HG03139 (cell line): ENCODE measurements around the gene UCN2.
"Not testable (repeated sequence)": the region's sequence is repeated elsewhere in the genome, so short reads cannot be mapped to it uniquely, and the experiment has no call there.

ENCODE experiments used
- ATAC-seq: cut with Tn5 transposase; IDR thresholded peaks from one replicate; pipeline ENCODE4 v1.9.1; 2021; ENCODE audit not compliant: unreplicated experiment

UCN2 gene

GRCh38 chr3:48564022-48564421, 441 bp upstream of the UCN2 start:
- ATAC-seq: no peak

DNA sequence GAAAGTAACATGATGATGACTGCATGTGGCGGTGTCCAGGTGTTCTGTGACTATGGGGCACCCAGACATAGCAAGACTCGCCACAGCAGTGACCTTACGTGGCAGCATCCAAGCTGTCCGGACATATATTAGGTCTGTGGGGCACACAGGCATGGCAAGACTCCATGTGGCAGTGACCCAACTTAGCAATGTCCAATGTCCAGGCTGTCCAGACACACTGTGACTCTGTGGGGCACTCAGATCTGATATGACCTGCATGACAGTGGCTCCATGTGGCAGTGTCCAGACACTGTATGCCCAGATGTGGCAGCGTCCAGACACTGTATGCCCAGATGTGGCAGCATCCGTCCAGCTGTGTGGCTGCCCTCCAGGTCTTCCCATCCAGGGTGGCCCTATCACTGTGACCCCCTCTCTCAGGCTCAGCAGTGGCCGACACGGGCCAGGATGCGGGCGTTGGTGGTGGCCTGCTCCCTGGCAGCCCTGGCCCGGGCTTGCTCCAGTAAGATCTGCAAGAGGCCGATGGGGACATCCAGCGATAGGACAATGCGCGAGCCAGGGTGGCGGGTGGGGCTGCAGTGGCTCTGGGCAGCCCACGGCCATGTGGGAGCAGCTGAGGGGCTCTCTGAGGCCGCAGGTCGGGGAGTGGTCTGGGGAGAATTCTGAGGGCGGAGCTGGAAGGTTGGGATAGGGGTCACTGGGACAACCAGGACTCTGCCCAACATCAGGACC, 1.1 kb downstream of the UCN2 start:
- ATAC-seq: no peak

- no peak for ATAC-seq
Observed at GRCh38 chr3:48561045-48561736, 2.4 kb downstream of the UCN2 start.

DNA sequence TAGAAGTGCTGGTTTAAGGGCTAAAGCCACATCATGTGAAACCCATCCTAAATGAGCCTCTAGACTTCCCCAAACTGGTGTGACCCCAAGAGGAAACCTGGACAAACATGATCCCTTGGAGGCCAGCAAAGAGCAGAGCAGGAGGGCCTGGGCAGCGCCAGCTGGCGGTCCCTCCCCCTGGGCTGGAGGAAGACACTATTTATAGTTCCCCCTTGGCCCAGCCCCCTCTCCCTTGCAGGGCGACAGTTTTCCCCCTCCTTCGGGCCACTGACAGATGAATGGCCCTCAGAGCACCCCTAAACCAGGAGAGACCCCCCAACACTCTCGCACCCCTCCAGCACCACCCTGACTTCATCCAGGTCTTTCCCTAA, 2.9 kb downstream of the UCN2 start:
- no peak for ATAC-seq

- no peak for ATAC-seq
Observed at GRCh38 chr3:48558493-48559134, 5.0 kb downstream of the UCN2 start.

DNA sequence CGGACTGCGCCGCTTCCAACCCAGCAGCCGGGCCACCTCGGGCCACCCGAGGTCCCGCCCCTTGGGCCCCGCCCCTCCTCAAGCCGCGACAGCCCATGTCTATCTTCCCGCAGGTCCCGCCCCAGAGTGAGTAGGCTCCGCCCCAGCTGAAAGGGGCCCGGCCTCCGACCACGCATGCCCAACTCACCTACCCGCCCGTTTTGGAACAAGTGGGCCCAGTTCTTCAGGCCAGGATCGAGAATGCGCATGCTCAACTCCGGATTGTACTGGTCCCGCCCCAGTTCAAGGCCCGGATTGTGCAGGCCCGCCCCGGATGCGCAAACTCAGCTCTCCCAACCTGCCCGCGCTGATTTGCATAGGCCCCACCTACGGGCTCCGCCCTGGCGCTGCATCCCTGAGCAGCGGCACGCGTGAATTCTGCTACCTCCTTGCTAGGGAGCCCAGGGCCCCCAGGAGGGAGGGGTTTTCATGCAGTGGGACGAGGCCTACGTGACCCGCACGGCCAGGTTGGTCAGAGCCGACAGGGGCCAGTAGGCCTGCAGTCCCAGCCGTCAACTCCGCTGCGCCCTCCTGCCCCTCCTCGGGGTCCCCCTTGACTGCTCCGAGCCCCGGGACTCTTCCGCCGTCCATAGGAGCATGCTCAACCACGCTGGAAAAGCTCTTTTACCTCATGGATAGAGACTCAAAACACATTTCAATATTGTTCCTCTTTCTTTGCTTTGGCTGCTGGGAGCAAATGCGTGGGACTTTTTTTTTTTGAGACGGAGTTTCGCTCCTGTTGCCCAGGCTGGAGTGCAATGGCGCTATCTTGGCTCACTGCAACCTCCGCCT, 6.6 kb downstream of the UCN2 start, which contains the start of gene PFKFB4:
Gene PFKFB4 (minus strand): TSS at position 8 of the 831 bp plus-strand sequence. CDS start 26 bp downstream, outside the sequence.
- peak; percentile 78 for ATAC-seq

DNA sequence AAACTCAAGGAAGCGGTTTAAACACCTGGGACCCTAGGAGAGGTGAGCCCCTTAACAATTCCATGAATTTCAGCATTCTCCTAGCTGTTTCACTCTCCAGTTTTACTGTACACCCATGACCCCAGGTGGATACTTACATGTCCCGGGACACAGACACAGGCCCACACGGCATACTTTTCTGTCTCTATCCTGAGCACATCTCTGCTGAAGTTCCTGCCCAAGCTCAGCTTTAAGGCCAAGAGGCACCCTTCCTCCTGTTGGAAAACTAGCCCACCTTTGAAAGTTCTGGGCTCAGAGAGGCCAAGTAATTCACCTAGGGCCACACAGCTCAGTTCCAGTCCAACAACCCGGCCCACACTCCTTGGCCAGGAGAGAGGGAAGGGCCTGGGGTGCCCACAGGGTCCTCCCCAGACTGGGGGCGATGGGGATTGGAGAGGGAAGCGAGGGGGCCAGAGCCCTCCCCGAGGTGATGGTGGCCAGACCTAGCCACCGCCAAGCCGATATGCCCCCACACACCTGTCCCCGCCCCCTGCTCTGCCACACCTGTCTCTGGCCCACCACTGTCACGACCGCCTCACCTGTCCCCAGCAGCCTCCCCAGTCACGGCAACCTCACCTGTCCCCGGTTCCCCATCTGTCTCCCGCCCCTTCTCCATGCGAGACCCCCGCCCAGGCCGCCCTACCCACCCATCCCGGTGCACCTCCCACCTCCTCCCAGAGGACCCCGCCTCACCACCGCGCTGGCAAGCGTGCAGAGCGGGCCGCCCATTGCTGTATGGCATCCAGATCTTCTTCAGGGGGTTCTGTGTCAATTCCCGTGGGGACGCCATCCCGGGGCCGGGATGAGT, 7.4 kb downstream of the UCN2 start:
- ATAC-seq: no peak

- no peak for ATAC-seq
Observed at GRCh38 chr3:48555231-48555948, 8.2 kb downstream of the UCN2 start.

- no peak for ATAC-seq
Observed at GRCh38 chr3:48553886-48554845, 9.4 kb downstream of the UCN2 start.

DNA sequence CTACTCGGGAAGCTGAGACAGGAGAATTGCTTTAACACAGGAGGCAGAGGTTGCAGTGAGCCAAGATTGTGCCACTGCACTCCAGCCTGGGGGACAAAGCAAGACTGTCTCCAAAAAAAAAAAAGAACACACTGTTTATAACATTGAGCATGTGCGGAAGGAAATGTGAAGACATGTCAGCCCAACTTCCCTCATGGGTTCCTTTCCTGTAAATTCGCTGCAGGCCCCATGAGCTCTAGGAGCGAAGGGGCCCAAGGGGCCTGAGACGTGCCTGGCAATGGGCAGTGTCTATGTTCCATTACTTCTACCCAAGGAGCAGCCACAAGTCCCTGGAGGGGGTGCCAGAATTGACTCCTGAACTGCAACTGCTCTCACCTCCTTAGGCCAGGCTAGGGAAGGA, 10.2 kb downstream of the UCN2 start:
- ATAC-seq: no peak

DNA sequence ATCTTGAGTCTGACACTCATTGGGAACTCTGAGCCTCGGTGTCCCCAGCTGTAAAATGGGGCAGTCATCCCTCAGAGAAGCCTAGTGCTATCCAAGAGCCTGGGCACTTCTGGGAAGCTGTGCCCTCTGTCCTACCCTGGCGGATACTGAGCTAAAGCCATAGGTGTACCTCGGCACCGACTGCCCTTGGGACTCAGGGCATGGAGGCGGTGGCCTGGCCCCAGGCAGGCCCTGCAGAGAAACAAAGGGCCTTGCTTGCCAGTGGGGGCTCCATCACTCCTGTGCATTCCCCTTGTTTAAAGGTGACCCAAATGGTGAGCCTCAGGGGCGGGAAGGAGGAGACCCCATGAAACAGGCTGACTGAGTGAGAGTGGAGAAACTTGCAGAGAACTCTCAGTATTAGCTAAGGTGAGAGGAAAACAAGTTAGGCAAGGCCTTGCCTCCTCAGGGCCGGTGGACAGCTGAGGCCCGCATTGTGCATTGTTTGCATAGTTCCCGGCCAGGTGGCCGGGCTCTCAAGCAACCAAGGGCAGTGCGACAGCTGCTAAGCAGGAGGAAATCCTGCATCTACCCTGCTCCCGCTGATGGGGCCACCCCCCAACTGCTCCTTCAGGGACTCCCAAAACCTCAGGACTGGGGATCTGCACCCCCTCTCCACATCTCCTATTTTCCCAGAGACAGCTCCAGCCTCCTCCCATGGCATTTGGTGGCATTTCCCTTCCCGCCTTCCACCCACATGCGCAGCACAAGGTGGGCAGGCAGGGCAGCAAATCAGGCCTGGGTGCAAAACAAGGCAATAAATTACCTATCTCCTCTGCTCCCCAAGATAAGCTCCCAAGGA, 11.2 kb downstream of the UCN2 start:
- no peak for ATAC-seq

- ATAC-seq: not testable (repeated sequence)
Observed at GRCh38 chr3:48551651-48552050, 11.9 kb downstream of the UCN2 start.

DNA sequence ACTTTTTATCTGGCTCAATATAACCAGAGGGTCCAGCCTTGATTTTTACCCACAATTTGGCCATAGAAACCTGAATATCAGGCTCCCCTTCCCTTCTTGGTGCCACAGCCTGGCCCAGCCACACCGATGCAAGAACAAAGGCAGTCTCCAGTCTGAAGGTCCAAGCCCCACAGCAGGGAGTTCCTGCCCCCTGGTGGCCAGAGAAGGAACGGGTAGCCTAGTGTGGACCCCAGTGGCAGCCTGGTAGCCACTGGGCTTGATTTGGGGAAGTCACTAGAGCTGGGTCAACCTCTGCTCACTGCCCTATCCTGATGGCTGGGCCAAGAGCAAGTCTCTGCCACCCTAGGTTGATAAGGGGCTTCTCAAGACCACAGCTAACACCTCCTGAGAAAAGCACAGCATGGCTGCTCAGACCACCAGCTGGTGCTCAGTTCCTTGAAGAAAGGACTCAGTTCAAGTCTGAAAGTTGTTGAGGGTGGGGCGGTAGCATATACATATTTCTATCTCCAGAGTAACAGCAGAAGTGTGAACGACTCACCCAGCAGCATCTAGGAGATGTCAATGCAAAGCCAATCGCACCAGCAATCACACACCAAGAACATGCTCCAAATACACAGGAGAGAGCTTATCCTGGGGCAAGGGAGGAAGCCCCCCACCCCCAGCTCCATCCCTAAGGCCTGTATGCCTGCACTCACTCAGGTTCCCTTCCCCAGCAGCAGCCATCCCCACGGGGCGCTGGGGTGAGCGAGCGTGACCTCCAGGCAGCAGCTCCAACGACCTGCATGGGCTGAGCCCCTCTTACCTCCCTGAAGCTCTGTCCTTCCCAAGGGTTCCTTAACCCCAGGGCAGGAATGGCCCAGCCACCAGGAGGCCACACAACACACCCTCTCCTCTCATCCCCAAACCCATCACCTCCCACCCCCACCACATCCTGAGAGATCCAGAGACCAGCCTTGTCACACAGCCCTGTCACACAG, 14.6 kb downstream of the UCN2 start:
- peak; percentile 58 for ATAC-seq

DNA sequence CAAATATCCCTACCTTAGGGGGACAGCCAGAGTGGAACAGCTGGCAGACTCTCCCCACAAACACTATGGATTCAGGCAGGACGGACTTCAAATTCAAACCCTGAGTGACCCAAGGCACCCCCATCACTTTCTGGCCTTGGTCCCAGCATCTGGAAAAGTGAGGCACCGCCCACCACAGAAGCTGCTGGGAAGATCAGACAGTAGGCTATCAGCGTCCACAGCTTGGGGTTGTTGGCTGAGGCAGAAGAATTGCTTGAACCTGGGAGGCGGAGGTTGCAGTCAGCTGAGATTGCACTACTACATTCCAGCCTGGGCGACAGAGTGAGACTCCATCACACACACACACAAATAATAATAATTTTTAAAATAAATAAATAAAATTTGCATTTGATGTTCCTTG, 15.5 kb downstream of the UCN2 start:
- ATAC-seq: no peak

GRCh38 chr3:48546203-48546829, 17.3 kb downstream of the UCN2 start:
- no peak for ATAC-seq

DNA sequence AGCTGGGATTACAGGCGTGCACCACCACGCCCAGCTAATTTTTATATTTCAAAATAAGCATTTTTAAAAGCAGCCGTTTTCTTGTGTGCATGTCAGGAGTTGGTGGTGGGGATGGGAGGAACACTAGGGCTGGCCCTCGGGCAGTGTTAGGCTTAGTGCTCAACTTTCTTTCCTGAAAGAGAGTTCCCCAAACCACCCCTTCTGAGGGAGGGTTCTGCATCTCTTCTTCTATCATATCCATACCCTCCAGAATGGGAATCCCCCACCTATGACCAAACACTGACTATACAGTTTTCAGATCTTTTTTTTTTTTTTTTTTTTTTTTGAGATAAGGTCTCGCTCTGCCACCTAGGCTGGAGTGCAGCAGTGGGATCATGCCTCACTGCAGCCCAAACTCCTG, 19.4 kb downstream of the UCN2 start:
- no peak for ATAC-seq
